Renal cortical epithelial cell (primary cell): ENCODE data around the gene SLC7A1. TPM values are rescaled to one million over a fixed set of nuclear protein-coding genes. Genes with fewer than 3 reads are reported as not detected.

ENCODE experiments used
- DNase-seq: peaks from one replicate; pipeline ENCODE4 v3.0.0-alpha.2; 2011; ENCODE audit warnings: low read depth
- total RNA-seq: library from RNA; depleted of rRNA; stranded (reverse); fragments of >200 nt; gene quantifications from 2 replicates; pipeline ENCODE4 v1.2.3, GENCODE V29; 2014

Gene SLC7A1
- total RNA-seq, 1 donor from 2014 or later: 86.2 TPM

DNA sequence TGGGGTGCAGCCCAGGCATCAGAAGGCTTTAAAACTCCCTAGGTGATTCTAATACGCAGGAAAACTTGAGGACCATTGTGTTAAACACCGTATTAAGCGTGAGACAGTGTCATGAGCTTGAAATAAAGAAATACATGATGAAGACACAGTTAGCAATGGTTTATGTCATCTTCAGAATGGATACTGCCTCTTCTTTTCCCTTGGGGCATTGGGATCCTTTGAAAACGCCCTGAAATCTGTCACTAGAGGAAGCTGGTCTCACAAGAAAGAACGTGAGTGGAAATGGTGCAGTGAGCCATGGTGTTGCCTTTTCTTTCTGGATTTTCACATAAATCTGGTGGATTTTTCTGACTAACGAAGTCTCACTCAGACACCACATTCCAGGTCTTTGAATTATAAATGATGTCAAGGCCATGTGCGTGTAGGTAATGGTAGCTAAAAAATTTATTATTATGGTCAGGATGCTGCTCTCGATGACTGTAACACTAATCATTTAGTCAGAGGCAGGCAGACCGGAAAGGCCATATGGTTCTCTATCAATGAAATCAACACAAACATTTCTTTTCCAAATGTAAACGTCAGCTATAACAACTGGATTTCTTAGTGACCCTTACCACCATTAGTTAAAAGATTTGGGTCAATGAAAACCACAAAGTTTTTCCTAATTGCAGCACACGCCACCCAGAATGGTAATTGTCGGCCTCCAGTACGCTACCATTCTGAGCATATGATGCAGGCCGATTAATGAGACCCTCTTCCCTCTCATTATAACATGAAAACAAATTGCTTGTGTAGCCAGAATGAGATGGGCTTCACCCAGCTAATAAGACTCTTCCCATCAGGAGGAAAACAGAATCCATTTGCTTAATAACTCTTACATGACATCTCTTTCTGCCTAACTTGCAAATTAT is 105.6 kb downstream of the SLC7A1 start:
- no peak for DNase-seq

DNA sequence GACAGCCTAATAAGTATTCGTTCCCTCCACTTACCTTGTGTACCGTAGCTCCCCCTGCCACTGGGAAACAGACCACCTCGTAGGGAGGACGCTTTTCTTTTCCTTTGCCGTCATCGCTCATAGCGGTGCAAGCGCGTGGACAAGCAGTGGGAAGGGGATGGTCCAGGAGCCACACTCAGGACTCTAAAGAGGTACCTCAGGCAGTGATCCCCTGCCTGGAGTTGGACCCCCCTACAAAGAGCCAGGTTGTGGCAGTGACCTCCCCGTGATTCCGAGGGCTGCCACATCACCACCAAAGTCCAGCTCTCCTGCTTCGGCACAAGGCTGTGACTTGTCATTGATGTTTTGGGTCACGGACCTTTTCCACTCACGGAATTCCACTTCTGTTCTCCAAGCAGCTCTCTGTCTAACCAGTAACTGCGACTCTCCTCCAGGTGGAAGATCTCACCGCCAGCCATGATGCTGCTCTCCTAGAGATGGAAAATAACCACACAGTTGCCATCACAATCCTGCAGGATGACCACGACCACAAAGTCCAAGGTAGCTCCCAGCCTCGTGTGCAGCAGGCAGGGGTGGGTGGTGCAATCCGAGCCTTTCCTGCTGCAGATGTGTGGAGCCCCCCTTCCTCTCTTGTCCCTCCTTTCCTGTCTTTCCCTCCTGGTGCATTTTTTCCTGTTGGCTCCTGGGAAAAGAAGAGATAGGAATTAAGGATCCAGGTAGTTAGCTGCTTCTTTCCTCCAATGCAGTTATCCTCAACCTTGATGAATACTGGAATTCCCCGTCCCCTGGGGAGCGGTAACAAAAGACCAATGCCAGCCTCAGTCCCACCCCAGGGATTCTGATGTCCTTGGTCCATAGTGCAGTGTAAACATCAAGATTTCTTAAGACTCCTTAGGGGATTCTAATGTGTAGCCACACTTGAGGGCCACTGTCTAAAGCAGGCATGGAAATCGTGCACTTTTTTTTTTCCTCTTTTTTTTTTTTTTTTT is 107.7 kb downstream of the SLC7A1 start:
- DNase-seq: no peak

DNA sequence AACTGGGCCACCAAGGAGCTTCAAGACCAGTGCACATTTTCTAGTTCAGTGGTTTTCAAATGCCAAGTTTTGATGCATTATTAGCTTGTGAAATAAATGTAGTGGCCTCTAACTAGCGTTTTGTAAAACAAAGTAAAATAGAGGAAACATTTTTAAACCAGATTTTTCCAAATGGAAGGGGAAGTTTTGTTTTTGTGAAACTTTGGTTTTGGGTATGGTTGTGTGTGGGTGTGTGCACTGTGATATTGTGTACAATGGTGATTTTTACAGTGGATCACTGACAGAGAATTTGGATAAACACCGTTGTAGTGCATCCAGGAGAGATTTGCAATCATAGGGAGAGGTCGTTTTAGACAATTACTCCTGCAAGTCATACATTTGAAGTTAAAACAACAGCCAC is 108.9 kb downstream of the SLC7A1 start:
- DNase-seq: no peak

DNA sequence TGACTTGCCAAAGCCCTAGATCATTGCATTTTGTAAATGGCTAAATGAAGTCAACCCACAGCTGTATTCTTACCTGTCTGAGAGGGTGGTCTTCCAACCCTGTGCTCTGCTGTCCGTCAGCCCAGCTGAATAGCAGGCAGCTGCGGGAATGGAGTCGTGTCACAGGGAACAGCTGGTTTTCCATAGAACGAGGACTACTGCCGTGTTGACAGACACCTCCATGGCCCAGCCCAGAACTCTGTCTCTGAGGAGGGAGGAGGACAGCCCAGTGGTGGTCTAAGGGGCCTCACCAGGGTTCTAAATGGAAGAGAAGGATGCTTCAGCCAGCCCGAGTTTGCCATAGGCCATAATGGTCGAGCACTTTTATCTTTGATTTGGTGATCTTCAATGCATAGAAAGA is 110.7 kb downstream of the SLC7A1 start:
- DNase-seq: no peak

DNA sequence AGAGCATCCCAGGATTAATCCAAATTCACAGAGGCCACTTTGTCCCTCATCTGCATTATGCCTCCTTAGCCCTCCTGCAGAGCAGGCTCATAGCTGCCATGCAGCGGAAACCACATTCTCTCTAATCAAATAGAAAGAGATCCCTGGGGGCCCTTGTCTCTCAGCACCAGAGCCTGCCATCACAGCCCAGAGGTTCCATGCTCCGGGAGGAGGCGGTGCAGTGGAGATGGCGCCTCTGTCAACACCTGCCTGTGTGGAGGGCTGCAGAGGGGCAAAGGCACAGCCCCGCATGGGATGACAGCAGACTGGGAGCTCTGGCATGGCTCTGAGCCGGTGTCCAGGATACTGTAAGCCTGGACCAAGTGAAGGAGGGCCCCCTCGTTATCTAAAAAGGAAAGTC is 111.3 kb downstream of the SLC7A1 start:
- no peak for DNase-seq

DNA sequence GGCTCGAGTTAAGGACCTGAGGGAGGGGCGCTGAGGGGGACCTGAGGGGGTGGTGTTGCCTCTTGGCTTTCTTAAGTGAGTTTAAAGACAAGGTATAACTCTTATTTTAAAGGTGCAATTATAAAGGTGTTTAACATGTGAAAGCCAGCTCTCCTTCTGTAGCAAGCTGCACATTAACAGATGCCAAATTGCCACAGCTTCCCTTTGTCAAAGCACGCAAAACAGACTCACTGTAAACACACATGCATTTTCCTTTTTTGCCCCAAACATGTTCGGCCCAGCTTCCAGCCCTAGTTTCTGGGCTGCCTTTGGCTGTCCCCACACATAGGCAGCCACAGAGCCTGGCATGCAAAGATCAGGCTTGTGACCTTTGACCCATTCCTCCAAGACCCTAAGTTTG is 111.9 kb downstream of the SLC7A1 start:
- no peak for DNase-seq

DNA sequence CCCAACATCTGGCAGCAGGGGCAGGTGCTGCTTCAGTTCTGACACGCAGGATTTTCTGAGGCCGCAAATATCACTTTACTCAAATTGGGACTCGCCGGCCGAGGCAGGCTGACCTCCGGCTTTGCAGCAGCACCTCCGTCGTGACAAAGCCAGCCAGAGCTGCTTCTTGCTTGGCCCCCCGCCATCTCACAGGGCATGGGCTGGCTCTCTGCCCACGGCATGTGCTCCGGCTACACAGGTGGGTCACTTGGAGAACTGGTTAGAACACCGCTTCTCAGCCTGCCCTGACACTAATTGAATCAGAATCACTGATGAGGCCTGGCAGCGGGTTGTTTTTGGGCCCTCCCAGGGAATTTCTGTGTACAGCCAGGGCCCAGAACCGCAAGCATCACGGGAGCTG is 112.3 kb downstream of the SLC7A1 start:
- no peak for DNase-seq

DNA sequence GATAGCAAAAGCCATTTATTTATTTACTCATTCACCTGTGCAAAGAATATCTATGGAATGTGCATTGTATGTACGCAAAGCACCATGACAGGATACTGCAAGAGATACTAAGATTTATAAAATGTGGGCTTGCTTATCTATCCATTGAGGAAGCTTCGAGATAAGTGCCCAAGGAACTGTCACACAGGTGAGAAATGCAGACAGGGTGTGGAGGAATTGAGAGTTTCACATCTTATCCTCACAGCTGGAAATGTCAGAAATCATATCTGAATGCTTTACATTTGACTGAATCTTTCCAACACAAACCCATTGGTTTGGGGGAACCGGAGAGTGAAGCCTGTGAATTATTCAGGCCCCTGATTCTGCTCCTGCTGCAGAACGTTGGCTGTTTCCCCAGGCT is 113.0 kb downstream of the SLC7A1 start:
- DNase-seq: no peak

DNA sequence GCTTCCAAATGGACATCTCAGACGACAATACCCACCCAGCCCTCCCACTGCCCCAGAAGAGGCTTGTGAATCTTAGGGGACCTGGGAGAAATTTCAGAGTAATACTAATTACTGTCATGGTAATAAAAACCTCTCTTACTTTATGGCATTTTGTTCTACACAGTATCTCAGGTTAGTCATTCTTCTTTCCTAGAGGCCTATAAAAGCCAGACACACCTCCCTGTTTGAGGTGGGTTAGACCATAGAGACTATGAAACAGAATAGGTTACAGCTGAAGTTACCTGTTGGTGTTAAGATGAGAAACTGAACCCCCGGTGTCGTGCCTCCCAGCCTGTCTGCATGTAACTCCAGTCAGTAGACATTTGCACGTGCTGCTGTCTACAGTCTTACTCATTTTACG is 113.9 kb downstream of the SLC7A1 start:
- no peak for DNase-seq

DNA sequence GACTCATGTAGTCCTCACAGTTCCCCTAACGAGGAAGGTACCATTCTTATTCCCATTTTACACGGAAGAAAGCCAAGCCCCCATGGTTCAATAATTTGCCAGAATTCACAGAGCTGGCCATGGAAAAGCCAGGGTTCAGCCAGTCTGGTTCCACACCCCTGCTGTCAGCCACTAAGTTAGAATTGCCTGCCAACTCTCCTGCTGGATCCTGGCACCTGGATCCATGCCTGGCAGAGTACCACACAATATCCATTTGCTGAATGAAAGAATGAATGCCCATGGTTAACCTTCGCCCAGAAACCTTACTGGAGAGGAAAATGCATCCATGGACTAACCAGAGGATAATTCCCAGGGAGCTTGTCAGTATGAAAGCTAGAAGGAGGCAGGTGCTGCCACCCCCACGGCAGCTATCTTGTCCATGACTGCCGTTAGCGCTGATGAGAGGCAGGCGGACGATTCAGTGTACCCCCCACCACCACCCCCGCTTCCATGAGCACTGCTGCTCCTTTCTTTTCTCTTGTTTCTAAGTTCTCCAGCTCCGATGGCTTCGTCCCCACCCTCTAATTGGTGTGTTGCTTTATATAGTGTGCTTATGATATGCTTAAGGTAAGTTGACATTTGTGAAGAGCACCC is 114.5 kb downstream of the SLC7A1 start:
- DNase-seq: no peak

DNA sequence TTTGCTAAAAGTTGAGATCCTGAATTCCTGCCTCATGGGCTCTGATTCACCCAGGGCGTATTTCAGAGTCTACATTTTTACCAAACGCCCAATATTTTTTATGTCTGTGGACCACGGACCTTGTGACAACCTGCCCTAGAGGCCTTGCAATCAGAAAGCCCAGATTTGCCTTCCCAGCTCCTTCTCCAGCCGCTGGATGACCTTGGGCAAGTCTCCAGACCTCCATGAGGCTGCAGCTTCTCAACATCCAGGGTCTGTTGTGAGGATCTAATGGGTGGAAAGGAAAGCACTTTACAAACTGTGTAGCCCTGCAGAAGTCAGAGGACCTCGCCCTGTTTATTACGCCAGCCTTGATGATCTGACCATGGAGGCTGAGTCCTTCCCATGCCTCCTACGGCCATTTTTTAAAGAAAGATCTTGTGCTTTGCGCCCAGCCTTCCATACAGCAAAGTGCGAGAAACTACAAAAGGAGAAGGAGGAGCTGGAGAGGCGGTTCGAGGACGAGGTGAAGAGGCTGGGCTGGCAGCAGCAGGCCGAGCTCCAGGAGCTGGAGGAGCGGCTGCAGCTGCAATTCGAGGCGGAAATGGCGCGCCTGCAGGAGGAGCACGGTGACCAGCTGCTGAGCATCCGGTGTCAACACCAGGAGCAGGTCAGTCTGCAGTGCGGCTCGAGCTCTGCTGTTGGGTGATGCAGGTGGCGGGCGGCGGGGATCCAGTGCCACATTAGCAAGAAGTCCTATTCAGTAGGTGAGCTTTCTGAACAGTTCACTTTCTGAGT is 115.6 kb downstream of the SLC7A1 start:
- no peak for DNase-seq

DNA sequence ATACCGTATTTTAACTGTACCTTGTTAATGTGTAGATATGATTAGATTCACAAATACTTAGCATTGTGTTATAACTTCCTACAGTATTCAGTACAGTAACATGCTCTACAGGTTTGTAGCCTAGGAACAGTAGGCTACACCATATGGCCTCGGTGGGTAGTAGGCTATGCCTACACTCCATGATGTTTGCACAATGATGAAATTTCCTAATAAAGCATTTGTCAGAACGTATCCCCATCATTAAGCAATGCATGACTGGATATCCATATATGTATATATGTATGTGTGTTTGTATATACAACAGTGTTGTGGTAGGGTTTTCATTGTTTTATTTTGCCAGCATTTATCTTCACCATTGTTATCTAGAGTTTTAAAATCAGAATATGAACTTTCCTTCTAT is 119.4 kb downstream of the SLC7A1 start:
- no peak for DNase-seq

DNA sequence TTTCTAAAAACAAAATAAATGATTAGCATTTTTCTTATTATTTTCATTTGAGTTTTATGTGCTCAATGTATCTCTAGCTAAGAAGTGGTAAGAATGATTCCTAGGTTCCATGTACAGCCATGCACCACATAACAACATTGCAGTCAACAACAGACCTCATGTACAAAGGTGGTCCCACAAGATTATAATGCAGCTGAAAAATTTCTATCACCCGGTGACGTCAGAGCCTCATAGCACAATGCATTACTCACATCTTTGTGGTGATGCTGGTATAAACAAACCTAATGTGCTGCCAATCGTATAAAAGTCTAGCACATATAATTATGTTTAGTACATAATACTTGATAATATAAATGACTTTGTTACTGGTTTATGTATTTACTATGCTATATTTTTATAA is 120.5 kb downstream of the SLC7A1 start:
- DNase-seq: peak; percentile 10

DNA sequence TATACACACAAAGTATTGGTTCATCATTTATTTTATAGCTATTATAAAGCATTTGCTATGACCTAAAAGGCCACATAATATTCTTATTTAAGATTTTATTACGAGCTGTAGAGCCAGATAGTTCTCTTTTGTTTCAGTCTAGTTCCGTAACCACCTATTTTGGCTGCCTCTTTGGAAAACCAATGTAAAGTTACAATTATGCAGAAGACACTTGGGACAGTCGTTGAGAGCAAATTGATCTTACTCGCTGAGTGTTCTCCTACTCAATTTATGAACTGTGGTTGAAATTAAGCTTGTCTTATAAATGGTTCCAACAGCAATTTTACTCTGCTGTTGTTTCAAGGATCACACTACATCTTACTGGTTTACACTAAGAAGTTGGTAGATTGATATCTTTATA is 122.3 kb downstream of the SLC7A1 start:
- no peak for DNase-seq

DNA sequence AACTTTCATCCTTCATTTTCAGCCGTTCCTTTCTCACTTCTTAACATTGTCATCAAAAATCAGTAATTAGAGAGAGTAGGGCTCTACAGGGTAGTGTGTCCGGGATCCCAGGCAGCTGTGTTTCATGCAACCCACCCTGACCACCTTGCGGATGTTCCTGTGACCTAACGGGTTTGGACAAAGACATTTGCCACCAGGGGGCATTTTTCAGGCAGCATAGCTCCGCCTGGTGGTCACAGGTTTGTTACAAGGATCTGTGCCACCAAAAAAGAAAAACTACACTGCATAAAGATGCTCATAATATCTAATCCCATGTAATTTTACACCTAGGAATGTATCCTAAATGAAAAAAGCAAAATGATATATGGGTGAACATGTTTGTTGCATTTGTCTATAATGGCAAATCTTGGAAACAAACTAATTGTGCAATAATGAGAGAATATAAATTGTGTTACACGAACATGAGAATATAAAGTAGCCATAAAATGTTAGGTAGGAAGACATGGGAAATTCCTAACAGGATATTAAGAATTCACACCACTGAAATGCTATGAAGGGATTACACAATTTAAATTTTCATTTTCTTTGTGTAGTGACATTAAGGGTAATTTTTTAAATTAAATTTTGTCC is 123.0 kb downstream of the SLC7A1 start:
- peak; percentile 47 for DNase-seq

DNA sequence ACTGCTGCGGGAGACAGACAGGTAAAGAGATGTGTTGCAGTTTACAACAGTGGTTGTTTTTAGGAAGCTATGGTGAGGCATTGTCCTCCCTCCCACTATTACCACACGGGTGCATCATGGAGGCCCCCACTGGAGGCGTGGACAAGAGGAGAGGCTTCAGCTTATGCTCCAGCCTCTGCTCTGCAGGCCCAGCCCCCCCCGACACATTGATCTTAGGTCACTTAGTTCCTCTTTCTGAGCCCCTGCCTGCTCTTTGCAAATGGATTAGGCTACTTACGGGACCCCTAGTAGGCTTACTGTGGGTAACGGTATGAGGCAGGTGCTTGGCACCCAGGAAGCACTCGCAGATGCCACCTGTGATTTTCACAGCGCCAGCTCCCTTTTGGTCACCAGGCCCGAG is 123.9 kb downstream of the SLC7A1 start:
- no peak for DNase-seq

DNA sequence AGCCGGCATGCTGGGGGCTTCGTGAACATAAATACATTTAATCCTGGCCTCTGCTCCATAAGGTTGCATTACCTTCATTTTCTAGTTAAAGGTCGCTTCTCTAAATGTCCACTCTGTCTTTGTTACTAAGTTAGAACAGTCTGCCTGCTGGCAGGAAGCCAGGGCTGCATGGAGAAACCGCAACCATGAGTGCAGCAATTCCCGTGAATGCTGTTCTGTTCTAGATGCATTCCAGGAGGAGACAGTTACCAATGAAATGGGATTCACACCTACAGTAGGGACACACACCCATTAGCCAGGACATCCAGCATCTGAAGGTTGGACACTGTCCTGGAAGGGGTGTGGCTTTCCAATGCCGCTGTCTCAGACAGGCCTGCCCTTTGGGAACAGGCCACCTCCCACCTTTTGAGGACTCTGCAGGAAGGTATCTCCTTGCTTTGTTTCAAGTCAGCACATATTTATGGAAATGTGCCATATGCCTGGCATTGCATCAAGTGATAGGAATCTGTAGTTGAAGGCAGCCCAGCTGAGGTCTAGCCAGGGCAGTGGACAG is 129.7 kb downstream of the SLC7A1 start:
- DNase-seq: peak; percentile 33

DNA sequence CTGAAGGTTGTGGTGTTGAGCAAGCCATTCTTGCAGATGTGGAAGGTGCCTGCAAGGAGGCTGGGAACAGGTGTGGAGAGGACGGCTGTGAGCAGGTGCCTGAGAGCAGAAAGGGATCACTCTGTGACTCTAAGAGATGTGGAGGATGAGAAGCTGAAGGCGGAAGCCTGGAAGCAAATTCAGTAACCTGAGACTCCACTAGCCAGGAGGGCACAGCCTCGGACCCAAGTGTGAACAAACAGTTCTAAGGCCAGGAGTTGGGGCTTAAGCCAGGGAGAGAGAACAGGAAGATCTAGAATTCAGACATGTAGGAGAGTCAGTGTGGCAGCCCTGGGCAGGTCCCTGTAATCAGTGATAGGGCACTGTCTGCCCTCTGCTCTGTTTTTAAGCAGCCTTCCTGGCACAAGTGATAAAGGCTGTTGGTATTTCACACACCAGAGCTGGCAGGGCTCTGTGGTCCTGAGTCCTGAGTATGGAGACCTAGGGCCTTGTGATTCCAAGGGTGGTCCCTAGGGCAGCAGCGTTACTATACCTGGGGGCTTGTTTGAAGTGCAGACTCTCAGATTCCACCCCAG is 131.3 kb downstream of the SLC7A1 start:
- DNase-seq: no peak

DNA sequence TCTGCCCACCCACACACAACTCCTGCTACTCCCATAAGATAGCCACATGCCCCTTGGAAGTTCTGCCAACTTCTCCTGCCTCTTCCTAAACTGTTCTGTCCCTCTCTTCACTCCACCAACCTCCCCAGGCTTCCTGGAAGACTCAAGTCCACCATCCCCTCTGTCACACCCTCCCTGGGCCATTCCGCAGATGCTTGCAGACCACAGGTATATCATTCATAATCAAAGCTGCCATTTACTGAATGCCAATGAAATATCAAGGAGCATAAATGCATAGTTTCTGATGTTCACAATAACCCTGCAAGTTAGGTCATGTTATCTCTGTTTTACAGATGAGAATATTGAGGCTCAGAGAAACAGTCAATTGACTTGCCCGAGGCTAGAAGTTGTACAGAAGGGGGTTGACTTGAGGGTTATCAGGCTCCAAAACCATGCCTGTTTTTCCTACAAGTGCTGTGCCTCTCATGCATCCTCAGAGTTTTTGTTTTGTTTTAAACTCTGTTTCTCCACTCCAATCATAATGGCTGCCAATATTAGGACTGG is 135.6 kb downstream of the SLC7A1 start:
- no peak for DNase-seq
